Smooth muscle cell of the brain vasculature (primary cell): ENCODE results near the gene SLC16A9.

Experiments used
- DNase-seq: peaks from one replicate; pipeline ENCODE4 v3.0.0-alpha.2; 2012; ENCODE audit warnings: low read depth, low spot score

The SLC16A9 gene

DNA sequence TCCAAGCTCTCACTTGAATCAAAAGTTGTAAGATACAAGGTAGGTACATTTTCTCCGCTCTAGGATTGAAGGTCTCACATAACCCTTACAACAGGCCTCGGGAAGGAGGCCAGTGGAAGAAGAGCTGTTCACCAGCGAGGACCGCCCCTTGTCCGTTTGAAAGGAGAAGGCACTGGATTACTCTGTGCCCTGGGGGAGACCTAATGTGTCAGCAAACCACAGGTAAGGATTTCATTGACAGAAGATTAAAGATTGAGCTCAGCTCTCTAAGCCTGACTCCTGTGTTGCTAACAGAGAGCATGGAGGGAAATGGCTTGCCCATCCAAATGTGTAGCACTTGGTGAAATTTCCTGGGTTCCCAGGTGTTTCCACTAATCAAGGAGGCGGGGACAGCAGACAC is 81.2 kb downstream of the SLC16A9 start:
- DNase-seq: no peak

DNA sequence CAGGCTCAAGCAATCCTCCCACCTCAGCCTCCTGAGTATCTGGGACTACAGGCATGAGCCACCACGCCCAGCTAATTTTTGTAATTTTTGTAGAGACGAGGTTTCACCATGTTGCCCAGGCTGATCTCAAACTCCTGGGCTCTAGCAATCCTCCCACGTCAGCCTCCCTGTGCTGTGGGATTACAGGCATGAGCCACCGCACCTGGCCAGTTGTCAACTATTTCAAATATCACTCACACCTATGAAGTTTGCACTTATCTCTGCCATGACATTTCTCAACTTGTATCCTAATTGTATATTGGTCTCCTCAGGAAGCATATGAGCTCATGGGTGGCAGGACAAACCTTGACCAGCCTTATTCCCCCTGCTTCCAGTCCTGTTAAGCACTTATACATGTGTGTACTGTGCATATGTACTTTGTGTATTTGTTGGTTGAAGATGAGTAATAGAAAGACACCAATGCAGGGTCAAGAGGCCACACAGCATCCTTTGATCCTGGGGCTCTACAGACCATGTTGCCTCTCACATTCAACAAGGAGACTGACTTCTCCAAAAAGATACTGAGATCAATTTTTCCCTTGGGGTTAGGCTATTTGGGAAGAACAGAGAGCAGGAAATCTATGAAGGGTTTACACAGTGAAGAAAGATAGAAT is 82.2 kb downstream of the SLC16A9 start:
- no peak for DNase-seq

DNA sequence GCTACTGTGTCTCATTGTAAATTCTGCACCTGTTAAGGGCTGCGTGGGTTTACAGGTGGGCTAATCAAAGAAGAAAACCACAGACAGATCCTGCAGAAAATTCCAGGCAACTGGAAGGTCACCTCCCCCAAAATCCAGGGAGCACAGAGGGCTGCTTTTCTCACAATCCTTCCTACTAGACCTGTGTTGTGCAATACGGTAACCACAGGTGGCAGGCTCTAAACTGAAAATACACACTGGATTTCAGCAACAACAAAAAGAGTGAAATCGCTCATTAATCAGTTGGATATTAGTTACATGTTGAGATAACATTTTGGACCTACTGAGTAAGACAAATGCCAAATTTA is 83.2 kb downstream of the SLC16A9 start:
- DNase-seq: no peak

DNA sequence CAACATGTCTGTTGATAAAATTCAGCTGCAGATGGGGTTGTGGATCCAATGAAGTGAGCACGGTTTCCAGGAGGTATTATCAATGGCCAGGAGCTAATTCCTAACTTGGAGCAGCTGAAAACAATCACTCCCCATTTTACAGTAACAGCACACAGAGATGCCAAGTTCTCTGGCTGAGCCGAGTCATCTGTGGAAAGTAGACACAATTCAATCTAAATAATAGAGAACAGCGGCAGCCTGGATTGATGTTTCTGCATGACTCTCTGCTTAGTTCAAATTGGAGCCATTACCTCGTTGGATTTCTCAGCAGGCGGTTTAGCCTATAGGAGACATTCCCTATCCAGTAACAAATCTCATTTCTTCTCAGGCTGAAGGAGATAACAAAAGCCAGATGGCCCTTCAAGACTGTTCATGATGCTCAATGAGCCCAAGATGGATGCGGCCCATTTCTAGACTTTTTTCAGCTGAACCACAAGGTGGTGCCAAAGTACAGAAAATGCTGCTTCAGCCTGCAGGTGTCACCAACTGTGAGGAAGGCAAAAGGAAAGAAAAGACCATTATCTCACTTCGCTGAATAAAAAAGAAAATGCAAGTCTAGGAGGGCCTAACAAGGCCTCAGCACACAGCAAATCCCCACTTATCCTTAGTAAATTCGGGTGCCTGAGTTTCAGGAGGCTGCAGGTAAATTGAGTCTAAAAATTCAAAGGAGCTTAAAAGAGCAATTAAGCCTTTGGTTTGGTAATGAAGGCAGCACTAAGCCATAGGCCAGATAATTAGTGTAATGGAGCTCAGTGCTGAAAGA is 83.7 kb downstream of the SLC16A9 start:
- DNase-seq: peak; percentile 28

DNA sequence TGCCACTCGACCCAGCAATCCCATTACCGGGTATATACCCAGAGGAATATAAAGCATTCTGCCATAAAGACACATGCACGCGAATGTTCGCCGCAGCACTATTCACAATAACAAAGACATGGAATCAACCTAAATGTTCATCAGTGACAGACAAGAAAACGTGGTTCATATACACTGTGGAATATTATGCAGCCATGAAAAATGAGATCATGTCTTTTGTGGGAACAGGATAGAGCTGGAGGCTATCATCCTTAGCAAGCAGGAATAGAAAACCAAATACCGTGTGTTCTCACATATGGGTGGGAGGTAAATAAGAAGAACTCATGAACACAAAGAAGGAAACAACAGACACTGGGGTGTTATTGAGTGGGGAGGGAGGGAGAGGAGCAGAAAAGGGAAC is 84.7 kb downstream of the SLC16A9 start:
- DNase-seq: no peak

GRCh38 chr10:59624136-59624535 is 85.5 kb downstream of the SLC16A9 start:
- DNase-seq: no peak

- DNase-seq: no peak
Observed at GRCh38 chr10:59623133-59624121, 86.2 kb downstream of the SLC16A9 start.

GRCh38 chr10:59622320-59623132 is 87.1 kb downstream of the SLC16A9 start:
- peak; percentile 45 for DNase-seq

DNA sequence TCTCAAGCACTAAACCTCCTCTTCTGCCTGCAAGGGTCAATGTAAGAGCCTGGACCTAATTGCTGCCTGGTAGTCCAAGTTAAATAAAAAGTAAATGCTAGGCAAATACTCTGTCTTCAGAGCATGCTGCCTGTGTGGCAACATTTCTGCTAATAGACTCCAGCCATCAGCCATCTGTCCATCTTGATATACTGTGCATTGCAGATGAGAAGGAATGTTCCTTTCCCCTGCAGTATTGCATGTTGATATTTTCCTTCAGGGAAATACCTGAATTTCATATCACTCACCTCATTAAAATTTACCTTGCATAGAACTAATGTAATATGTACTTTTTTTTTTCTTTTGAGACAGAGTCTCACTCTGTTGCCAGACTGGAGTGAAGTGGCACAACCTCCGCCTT is 87.9 kb downstream of the SLC16A9 start:
- DNase-seq: no peak

DNA sequence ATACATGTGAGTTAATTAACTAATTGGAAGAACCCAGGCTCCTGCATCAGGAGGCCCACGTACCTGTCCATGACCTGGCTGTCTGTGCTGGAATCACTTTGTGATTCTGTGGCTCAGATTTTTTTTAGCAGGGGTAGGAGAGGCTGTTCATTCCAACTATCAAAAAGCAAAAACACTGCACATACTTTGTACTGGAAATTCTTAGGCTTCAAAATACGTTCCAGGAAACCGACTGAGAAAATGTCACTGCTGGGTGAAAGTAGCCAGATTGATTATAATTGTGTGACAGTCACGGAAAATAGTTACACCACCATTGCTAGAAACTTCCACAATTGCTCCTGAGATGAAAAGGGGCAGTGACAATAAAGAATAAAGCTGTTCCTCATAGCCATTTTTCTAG is 91.0 kb downstream of the SLC16A9 start:
- no peak for DNase-seq

- DNase-seq: no peak
Observed at GRCh38 chr10:59617996-59618395, 91.7 kb downstream of the SLC16A9 start.

DNA sequence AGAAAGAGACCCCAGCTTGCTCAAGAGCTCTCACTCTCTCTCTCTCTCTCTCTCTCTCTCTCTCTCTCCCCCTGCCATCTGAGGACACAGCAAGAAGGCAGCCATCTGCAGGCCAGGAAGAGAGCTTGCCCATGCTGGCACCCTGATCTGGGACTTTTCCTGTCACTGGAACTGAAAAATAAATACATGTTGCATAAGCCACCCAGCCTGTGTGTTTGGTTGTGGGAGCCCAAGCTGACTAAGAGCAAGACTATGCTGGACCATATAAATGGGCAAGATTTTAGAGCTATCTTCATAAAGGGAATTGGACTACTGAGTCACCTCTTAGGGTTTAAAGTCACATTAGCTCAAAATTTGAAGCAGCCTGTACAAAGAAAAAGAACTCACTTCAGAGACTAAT is 98.6 kb downstream of the SLC16A9 start:
- DNase-seq: no peak

- DNase-seq: no peak
Observed at GRCh38 chr10:59607970-59608369, 101.7 kb downstream of the SLC16A9 start.

DNA sequence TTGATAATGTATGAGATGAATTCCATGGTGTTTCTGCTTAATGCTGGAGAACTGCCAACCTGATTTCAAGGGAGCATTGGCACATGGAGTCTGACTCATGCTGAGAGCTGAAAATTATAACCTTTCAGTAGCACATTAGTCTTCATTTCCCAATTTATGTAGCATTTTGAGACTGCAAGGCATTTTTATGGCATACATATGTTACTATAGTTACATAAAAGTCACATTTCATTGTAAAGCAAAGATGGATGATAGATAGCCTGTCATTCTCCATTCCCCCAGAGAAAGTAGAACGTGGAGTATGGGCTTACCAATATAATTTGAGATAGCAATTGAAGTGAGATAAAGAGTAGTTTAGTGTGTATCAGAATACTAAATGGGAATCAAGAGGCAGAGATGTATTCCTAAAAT is 103.1 kb downstream of the SLC16A9 start:
- DNase-seq: no peak

DNA sequence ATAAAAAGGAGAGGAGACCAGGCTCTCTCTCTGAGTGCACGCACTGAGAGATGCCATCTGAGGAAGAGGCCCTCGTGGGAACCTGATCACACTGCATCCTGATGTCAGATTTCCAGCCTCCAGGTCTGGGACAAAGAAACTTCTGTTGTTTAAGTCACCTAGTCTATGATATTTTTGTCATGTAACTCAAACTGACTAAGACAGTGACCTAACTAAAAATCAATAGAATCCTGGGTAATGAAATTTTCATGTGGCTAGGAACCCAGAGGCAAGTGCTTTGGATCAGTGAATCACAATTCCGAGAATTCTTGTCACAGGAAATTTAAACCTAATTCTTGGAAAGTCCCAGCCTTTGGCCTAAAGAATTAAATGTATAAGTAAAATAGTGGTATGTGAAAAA is 107.7 kb downstream of the SLC16A9 start:
- DNase-seq: no peak
